Lower leg skin (tissue), 4 donors: ENCODE data around the gene S100A4. TPM values are rescaled to one million over a fixed set of nuclear protein-coding genes. Genes with fewer than 3 reads are reported as not detected.
A peak's percentile ranks its signal among the peaks of the same experiment; 100 is the strongest.
"Not testable (repeated sequence)": the region's sequence is repeated elsewhere in the genome, so short reads cannot be mapped to it uniquely, and the experiment has no call there.

ENCODE experiments used
- DNase-seq, 2 donors: peaks; one replicate each; pipeline ENCODE4 v3.0.0-alpha.2; 2019; ENCODE audit warnings: low spot score in 2 of 2
- H3K4me3 ChIP-seq: fragments of 200-600 bp; sonication (generic); 2 replicates; pipeline ENCODE4 v1.5.1; 2017; ENCODE audit warnings: mild to moderate bottlenecking, low read depth; ENCODE audit not compliant: poor library complexity, severe bottlenecking
- CTCF ChIP-seq, 3 donors: fragments of 450-650 bp; IDR thresholded peaks; one replicate each; pipeline ENCODE4 v1.5.1; 2016; ENCODE audit warnings: antibody characterized with exemption in 3 of 3, mild to moderate bottlenecking in 3 of 3, moderate library complexity in 2 of 3
- POLR2A ChIP-seq, 2 donors: fragments of 450-650 bp; IDR thresholded peaks; one replicate each; pipeline ENCODE4 v1.6.1; 2016 to 2017; ENCODE audit warnings: antibody characterized with exemption in 2 of 2, mild to moderate bottlenecking in 1 of 2, moderate library complexity in 1 of 2
- WGBS, 2 donors: methylation state at CpG; one replicate each; pipeline ENCODE4 v1.1.5; 2018; 5-methylcytosine and 5-hydroxymethylcytosine counted together
- intact Hi-C: fragments of 100-400 bp; cut with DNase I; formaldehyde crosslinking; loops from one replicate; pipeline ENCODE4 v1.15.0; 2023; ENCODE audit warnings: low total_unique reads
- total RNA-seq, 4 donors: library from RNA; depleted of rRNA; stranded (reverse); fragments of >200 nt; gene quantifications; one replicate each; pipeline ENCODE4 v1.1.0, GENCODE V29; 2016

Gene S100A4
- total RNA-seq: 100 to 1,000 TPM in 3 of 4 donors, 10 to 100 TPM in 1; 94.4 to 215 (median 146) TPM

GRCh38 chr1:153545067-153546055 is at the start of gene S100A4:
S100A4 (minus strand) TSS chr1:153545806; CDS start chr1:153544794, 1,012 bp downstream.
- DNase-seq: peak; percentile 97 to 99
- TF ChIP-seq CTCF (IDR thresholded peaks at IDR 0.05) (no peak), POLR2A (IDR thresholded peaks at IDR 0.05) (peak in 1 of 2 donors; percentile 31)
- peak within 1 kb of the TSS; percentile 41 for H3K4me3 ChIP-seq
- 1 to 7% methylated on average over 19 of the region's 19 CpGs for WGBS, 2 donors
- intact Hi-C loops: no loop called here

- H3K4me3 ChIP-seq: no peak overlapping the region
- no peak for DNase-seq
- WGBS, 2 donors: 65 to 69% methylated on average over 4 of the region's 4 CpGs
- intact Hi-C loops: no loop called here
- TF ChIP-seq CTCF (IDR thresholded peaks at IDR 0.05): no peak
- TF ChIP-seq POLR2A (IDR thresholded peaks at IDR 0.05): no peak
Observed at GRCh38 chr1:153592748-153593147, 47.1 kb upstream of the S100A4 start.

GRCh38 chr1:153588482-153588881 is 42.9 kb upstream of the S100A4 start:
- no peak overlapping the region for H3K4me3 ChIP-seq
- intact Hi-C loops: no loop called here
- DNase-seq: no peak
- TF ChIP-seq POLR2A (IDR thresholded peaks at IDR 0.05) (no peak), CTCF (IDR thresholded peaks at IDR 0.05) (no peak)
- WGBS, 2 donors: 81 to 88% methylated on average over 2 of the region's 2 CpGs

DNA sequence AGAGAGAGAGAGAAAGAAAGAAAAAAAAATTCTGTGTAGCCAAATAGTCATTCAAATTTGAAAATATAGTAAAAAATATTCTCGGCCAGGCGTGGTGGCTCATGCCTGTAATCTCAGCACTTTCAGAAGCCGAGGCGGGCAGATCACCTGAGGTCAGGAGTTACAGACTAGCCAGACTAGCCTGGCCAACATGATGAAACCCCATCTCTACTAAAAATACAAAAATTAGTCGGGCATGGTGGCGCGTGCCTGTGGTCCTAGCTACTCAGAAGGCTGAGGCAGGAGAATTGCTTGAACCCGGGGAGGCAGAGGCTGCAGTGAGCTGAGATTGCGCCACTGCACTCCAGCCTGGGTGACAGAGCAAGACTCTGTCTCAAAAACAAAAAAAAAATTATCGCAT is 42.4 kb upstream of the S100A4 start:
- H3K4me3 ChIP-seq, DNase-seq, intact Hi-C loops: not testable (repeated sequence)
- WGBS, 2 donors: 93 to 95% methylated on average over 10 of the region's 10 CpGs

DNA sequence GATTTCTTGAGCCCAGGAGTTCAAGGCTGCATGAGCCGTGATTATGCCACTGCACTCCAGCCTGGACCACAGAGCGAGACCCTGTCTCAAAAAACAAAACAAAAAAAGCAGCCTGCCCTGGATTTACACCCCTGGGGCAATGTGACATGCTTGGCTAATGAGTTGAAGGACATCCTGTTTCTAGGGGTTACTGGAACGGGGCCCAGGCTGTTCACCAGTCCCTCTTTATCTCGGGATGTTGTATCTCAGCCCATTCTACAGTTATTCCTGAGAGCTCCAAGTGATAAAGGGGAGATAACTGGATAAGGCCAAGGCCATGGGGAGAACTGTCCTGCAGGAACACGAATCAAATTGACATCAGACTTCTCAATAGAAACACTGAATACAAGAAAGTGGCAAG is 41.7 kb upstream of the S100A4 start:
- DNase-seq: no peak
- intact Hi-C loops: no loop called here
- 68 to 75% methylated on average over 5 of the region's 5 CpGs for WGBS, 2 donors
- H3K4me3 ChIP-seq: no peak overlapping the region
- TF ChIP-seq POLR2A (IDR thresholded peaks at IDR 0.05) (no peak), CTCF (IDR thresholded peaks at IDR 0.05) (no peak)

DNA sequence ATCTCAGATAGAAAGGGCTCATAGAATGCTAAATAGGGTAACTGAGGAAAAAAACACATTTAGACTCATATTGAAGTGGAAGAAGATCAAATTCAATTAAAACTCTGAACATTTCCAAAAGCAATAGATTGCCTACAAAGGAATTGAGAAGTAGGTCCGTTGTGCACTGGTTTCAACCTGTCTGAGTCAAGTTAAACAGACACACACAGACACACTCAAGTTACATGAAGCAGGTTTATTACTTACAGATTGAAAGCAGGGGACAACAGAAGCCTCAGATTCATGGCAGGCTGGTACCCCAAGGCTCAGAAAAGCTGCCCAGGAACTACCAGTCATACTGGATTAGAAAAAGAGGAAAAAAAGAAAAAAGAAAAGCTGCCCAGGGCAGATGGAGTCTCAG is 40.7 kb upstream of the S100A4 start:
- TF ChIP-seq POLR2A (IDR thresholded peaks at IDR 0.05) (no peak), CTCF (IDR thresholded peaks at IDR 0.05) (no peak)
- DNase-seq: no peak
- intact Hi-C loops: no loop called here
- no peak overlapping the region for H3K4me3 ChIP-seq
- WGBS, 2 donors: 32 to 53% methylated on average over 1 of the region's 1 CpG
